Naive thymus-derived CD4-positive, alpha-beta T cell (primary cell): ENCODE results near the gene C22orf42. TPM values are rescaled to one million over a fixed set of nuclear protein-coding genes. Genes with fewer than 3 reads are reported as not detected.

Experiments
- ATAC-seq: fragments of 150-1000 bp; cut with Tn5 transposase; 2 replicates; pipeline ENCODE4 v1.10.0; 2021; ENCODE audit warnings: mild to moderate bottlenecking, moderate library complexity
- CTCF ChIA-PET: fragments of 350-600 bp; sonication (Branson Sonifier 250); formaldehyde crosslinking; loops from one replicate; lab custom pipeline; 2021; ENCODE audit warnings: antibody characterized with exemption; lab: Charles Lee
- POLR2A ChIA-PET: fragments of 350-600 bp; sonication (Branson Sonifier 250); formaldehyde crosslinking; loops from one replicate; lab custom pipeline; 2021; ENCODE audit warnings: antibody characterized with exemption, inconsistent platforms; lab: Charles Lee
- DNase-seq, 9 donors: peaks; one replicate each; pipeline versions ENCODE4 v3.0.0 to v3.0.0-alpha.2; 2020 to 2022; ENCODE audit warnings: mixed read lengths in 1 of 9
- H3K27ac ChIP-seq: one replicate; pipeline ENCODE4 v1.7.0; 2013; ENCODE audit warnings: mild to moderate bottlenecking, low read depth, low read length, moderate library complexity
- H3K27me3 ChIP-seq, 2 donors: one replicate each; pipeline ENCODE4 v1.7.0; 2013; ENCODE audit warnings: low read length in 2 of 2, mild to moderate bottlenecking in 2 of 2, moderate library complexity in 2 of 2; ENCODE audit not compliant: control insufficient read depth in 2 of 2, insufficient read depth in 2 of 2
- H3K36me3 ChIP-seq, 3 experiments: 1 replicate in 2 of 3; 2 replicates in 1 of 3; pipeline ENCODE4 v1.7.0; 2013; ENCODE audit warnings: low read length in 3 of 3, mild to moderate bottlenecking in 3 of 3, moderate library complexity in 1 of 3; ENCODE audit not compliant: insufficient read depth in 3 of 3, control insufficient read depth in 2 of 3
- H3K4me1 ChIP-seq, 2 donors: one replicate each; pipeline ENCODE4 v1.7.0; 2013; ENCODE audit warnings: low read length in 2 of 2, mild to moderate bottlenecking in 2 of 2, moderate library complexity in 1 of 2; ENCODE audit not compliant: control insufficient read depth in 2 of 2, insufficient read depth in 2 of 2
- H3K4me3 ChIP-seq: 2 replicates; pipeline ENCODE4 v1.7.0; 2013; ENCODE audit warnings: mild to moderate bottlenecking, low read length
- H3K9me3 ChIP-seq, 3 experiments: 1 replicate in 2 of 3; 2 replicates in 1 of 3; pipeline ENCODE4 v1.7.0; 2013; ENCODE audit warnings: low read length in 3 of 3; ENCODE audit not compliant: control insufficient read depth in 2 of 3
- H3K27ac Mint-ChIP-seq, 9 donors: one replicate each; pipeline ENCODE4 v1.8.0; 2020 to 2022; ENCODE audit warnings: mixed read lengths in 9 of 9, mild to moderate bottlenecking in 8 of 9, moderate library complexity in 5 of 9, inconsistent platforms in 2 of 9
- H3K27me3 Mint-ChIP-seq, 5 donors: one replicate each; pipeline ENCODE4 v1.8.0; 2021 to 2022; ENCODE audit warnings: mixed read lengths in 5 of 5, mild to moderate bottlenecking in 1 of 5
- H3K36me3 Mint-ChIP-seq, 5 donors: one replicate each; pipeline ENCODE4 v1.8.0; 2020 to 2022; ENCODE audit warnings: mixed read lengths in 5 of 5, mild to moderate bottlenecking in 3 of 5, inconsistent platforms in 1 of 5
- H3K4me1 Mint-ChIP-seq, 7 donors: one replicate each; pipeline ENCODE4 v1.8.0; 2020 to 2022; ENCODE audit warnings: mixed read lengths in 7 of 7, mild to moderate bottlenecking in 3 of 7, inconsistent platforms in 1 of 7
- H3K4me3 Mint-ChIP-seq, 10 donors: one replicate each; pipeline ENCODE4 v1.8.0; 2020 to 2022; ENCODE audit warnings: mild to moderate bottlenecking in 10 of 10, mixed read lengths in 10 of 10, moderate library complexity in 6 of 10, inconsistent platforms in 2 of 10
- H3K9me3 Mint-ChIP-seq, 11 donors: one replicate each; pipeline ENCODE4 v1.8.0; 2020 to 2022; ENCODE audit warnings: mixed read lengths in 11 of 11, mild to moderate bottlenecking in 4 of 11, inconsistent platforms in 1 of 11, moderate library complexity in 1 of 11
- intact Hi-C, 2 donors: fragments of 100-400 bp; cut with micrococcal nuclease; formaldehyde crosslinking; loops; one replicate each; pipeline ENCODE4 v1.15.1; 2023
- polyA plus RNA-seq, 2 donors: library from polyadenylated mRNA; unstranded; fragments of 300-500 nt; fragmentation: Illumina TruSeq; gene quantifications; one replicate each; pipeline ENCODE4 v1.2.3, GENCODE V29; 2021
- total RNA-seq, 6 experiments: library from RNA in 5 of 6; stranded (reverse) in 5 of 6; gene quantifications; 1 replicate in 5 of 6; 2 replicates in 1 of 6; pipeline ENCODE4 v1.2.3 and lab custom pipeline; 2021 to 2026

C22orf42 gene, protein sequence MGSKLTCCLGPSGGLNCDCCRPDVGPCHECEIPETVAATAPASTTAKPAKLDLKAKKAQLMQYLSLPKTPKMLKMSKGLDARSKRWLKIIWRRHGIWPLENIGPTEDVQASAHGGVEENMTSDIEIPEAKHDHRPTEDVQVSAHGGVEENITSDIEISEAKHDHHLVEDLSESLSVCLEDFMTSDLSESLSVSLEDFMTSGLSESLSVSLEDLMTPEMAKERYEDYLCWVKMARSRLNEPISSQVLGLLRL
- total RNA-seq, result not detected
- not detected for polyA plus RNA-seq
- total RNA-seq (lab: John Stamatoyannopoulos, UW), result not detected

DNA sequence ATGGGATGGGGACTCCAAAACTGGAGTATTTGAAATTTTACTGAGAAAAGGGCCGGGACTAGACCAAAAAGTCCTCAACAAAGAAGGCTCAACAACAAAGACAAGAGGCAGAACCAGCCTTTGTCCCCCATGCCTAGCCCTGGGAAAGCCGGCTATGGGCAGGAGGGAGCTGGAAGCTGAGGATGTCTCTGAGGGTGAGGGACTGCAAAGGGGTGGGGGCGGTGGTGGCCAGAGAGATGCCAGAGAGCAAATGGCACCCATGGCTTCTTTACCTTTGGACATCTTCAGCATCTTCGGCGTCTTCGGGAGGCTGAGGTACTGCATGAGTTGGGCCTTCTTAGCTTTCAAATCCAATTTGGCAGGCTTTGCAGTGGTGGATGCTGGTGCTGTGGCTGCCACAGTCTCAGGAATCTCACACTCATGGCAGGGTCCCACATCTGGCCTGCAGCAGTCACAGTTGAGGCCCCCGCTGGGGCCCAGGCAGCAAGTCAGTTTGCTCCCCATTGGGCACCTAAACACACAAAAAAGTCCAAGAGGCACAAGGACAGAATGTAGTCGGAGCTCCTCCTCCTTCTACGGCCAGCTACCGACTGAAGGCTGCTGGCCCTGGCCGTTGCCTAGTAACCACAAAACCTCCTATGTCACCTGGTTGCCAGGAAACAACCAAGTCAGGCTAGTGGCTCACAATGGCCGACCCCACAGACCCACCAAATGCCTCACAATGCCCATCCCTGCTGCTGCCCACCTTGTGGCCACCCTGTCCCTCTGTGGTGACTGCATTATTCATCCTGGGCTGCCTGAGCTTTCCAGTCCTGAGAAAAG lies at the start of gene C22orf42:
Gene C22orf42, minus strand, starts transcription at position 592 of the 822 bp plus-strand sequence. Its CDS starts 88 bp downstream, at position 504.
- Histone ChIP-seq H3K36me3 (no peaks in the 10 kb centered on the region), H3K27me3 (no peaks in the 10 kb centered on the region), H3K4me1 (no peaks in the 10 kb centered on the region), H3K27ac (no peak within 1 kb of the TSS), H3K4me3 (no peak within 1 kb of the TSS), H3K9me3 (no peaks in the 10 kb centered on the region)
- Mint-ChIP-seq H3K27me3 (peaks cover 3 to 34% (median 5%) of the 10 kb centered on the region in 5 donors), H3K27ac (no peak within 1 kb of the TSS), H3K9me3 (no peaks in the 10 kb centered on the region), H3K36me3 (no peaks in the 10 kb centered on the region), H3K4me3 (no peak within 1 kb of the TSS), H3K4me1 (peaks cover 0 to 8% (median 2%) of the 10 kb centered on the region in 7 donors)
- DNase-seq (no peak), ATAC-seq (no peak)
- ChIA-PET CTCF (interaction anchor here (0.6 kb wide), 1 partner anchor 833 kb away, joined by 3 read pairs; no protein-coding TSS in a partner anchor), POLR2A (no interaction called here)
- intact Hi-C loops, result no loop called here

DNA sequence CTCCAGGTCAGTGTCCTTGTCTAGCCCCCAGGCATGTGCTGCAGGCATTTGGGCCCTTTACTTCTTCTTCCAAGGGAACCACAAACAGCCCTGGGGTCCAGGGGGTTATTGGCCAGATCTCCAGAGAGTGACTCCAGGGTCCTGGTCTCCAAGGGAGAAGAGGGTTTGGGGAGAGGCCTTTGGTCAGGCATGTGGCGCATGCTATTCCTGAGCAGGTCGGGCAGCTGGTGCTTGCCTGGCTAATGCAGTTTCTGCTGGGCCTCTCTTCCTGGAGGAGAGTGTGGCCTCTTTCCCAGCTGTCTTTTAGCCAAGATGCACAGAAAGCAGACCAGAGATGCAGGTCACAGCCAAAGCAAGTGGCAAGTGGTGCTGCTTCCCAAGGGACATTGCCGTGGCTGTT lies 49.6 kb upstream of the C22orf42 start:
- H3K4me1 ChIP-seq, result peaks cover 0 to 3% of the 10 kb centered on the region in 2 donors
- peaks cover 0 to 20% (median 6%) of the 10 kb centered on the region in 5 donors for H3K27me3 Mint-ChIP-seq
- CTCF ChIA-PET, result no interaction called here

DNA sequence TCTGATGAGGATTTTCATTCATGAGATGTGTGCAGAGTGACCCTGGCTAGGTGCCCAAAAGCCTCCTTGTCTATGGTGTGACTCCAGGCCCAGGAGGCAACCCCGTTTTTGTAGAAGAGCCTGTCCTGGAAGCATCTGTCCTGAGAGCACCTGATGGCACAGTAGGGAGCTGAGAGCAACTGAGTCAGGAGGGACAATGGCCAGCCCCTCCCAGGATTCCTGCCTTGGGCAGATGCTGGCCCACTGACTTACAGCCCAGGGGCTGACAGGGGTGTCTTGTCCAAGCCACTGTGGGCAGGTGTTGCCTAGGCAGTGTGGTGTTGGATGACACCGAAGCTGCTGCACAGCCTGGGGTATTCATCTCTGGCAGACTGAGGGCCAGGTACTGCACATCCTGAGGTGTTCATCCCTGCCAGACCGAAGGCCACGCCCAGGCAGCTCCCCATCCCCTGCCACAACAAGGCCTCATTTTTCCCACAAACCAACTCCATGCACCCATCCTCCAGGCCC lies 48.9 kb upstream of the C22orf42 start:
- Histone ChIP-seq H3K4me3 (no peak overlapping the region), H3K9me3 (no peaks in the 10 kb centered on the region), H3K4me1 (peaks cover 0 to 5% of the 10 kb centered on the region in 2 donors), H3K27ac (no peak overlapping the region), H3K27me3 (no peaks in the 10 kb centered on the region), H3K36me3 (no peaks in the 10 kb centered on the region)
- ATAC-seq (no peak), DNase-seq (no peak)
- POLR2A ChIA-PET, result no interaction called here
- no peak overlapping the region for H3K27ac Mint-ChIP-seq
- H3K4me3 Mint-ChIP-seq, result peak overlapping the region in 1 of 10 donors; percentile 2
- H3K4me1 Mint-ChIP-seq, result peaks cover 6 to 38% (median 24%) of the 10 kb centered on the region in 7 donors
- CTCF ChIA-PET, result interaction anchor here (0.6 kb wide), 1 partner anchor 38 kb away, joined by 4 read pairs; no protein-coding TSS in a partner anchor
- peaks cover 0 to 27% (median 6%) of the 10 kb centered on the region in 5 donors for H3K27me3 Mint-ChIP-seq
- H3K9me3 Mint-ChIP-seq, result no peaks in the 10 kb centered on the region
- peaks cover 0 to 3% (median 0%) of the 10 kb centered on the region in 5 donors for H3K36me3 Mint-ChIP-seq
- intact Hi-C loops, result loop anchor here (1.0 to 10.0 kb wide), 9 partner anchors 66 to 543 kb away; partner anchors contain the start of genes PISD (in 1 of the 2) and RTCB (in 1 of the 2)

More for the DNA sequence above, 49.6 kb upstream of the C22orf42 start:
- Mint-ChIP-seq H3K4me1 (peaks cover 6 to 31% (median 20%) of the 10 kb centered on the region in 7 donors), H3K27ac (no peak overlapping the region), H3K4me3 (no peak overlapping the region), H3K36me3 (peaks cover 0 to 4% (median 0%) of the 10 kb centered on the region in 5 donors), H3K9me3 (no peaks in the 10 kb centered on the region)
- Histone ChIP-seq H3K36me3 (no peaks in the 10 kb centered on the region), H3K9me3 (no peaks in the 10 kb centered on the region), H3K4me3 (no peak overlapping the region), H3K27ac (no peak overlapping the region), H3K27me3 (no peaks in the 10 kb centered on the region)
- no peak for DNase-seq
- ATAC-seq, result no peak
- POLR2A ChIA-PET, result no interaction called here
- intact Hi-C loops, result loop anchor here (5.0 to 10.0 kb wide), 4 partner anchors 66 to 544 kb away; partner anchors contain the start of genes PISD (in 1 of the 2) and RTCB (in 1 of the 2)

DNA sequence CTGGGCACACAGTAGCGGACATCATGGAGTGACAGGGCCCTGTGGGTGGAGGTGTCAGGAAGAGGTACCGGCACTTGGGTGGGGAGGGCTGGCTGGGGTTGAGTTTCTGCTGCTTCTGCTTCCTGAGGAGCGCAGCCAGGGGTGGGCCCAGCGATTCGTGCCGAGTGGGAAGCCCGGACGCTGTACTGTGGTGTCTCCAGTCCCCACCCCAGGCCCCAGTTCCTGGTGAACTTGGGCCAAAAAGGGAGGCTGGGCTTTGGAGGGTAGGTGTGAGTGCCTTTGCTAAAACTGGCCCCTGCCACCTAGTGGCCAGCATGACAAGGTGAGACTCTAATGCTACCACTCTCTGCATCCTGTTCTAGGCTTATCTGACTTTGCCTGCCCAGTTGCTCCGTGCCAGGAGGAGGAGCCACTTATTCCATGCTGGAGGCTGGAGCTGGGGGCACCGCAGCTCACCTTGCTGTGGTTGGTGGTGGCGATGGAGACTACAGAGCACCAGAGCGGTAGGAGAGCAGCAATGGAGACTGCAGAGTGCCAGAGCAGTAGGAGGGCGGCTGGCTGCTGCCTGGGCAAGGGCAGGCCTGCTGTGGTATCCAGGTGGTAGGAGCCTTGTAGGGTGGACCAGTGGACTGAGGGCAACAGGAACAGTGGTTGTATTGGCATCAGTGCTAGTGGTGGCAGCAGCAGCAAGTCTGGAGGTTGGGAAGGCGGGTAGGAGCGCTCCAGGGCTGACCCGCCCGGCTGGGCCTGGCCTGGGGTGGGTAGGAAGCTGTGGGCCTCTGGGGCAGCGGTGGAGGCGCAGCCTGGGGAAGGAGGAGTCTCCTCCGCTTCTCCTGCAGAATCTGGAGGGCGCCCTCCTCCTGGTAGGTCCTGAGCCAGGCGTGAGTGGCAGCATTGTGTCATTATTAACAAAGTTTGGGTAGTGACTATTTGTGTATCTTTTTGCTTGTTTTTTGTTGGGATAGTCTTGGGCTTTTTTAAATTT lies 48.0 kb upstream of the C22orf42 start:
- Histone ChIP-seq H3K4me1 (peaks cover 2 to 12% of the 10 kb centered on the region in 2 donors), H3K27me3 (no peaks in the 10 kb centered on the region), H3K36me3 (no peaks in the 10 kb centered on the region), H3K27ac (no peak overlapping the region), H3K9me3 (no peaks in the 10 kb centered on the region), H3K4me3 (no peak overlapping the region)
- ATAC-seq (peak; percentile 28), DNase-seq (peak in 6 of 9 donors; percentile 22 to 50 (median 32))
- H3K36me3 Mint-ChIP-seq, result no peaks in the 10 kb centered on the region
- H3K9me3 Mint-ChIP-seq, result no peaks in the 10 kb centered on the region
- CTCF ChIA-PET, result interaction anchor here (0.6 kb wide), 1 partner anchor 37 kb away, joined by 4 read pairs; no protein-coding TSS in a partner anchor
- intact Hi-C loops, result loop anchor here (1.0 to 10.0 kb wide), 9 partner anchors 65 to 542 kb away; partner anchors contain the start of genes PISD (in 1 of the 2) and RTCB (in 1 of the 2)
- peak overlapping the region in 7 of 10 donors; percentile 7 to 91 (median 38) for H3K4me3 Mint-ChIP-seq
- H3K27me3 Mint-ChIP-seq, result peaks cover 0 to 22% (median 6%) of the 10 kb centered on the region in 5 donors
- H3K27ac Mint-ChIP-seq, result peak overlapping the region in 2 of 9 donors; percentile 3 to 60
- H3K4me1 Mint-ChIP-seq, result peaks cover 9 to 45% (median 31%) of the 10 kb centered on the region in 7 donors
- POLR2A ChIA-PET, result no interaction called here

DNA sequence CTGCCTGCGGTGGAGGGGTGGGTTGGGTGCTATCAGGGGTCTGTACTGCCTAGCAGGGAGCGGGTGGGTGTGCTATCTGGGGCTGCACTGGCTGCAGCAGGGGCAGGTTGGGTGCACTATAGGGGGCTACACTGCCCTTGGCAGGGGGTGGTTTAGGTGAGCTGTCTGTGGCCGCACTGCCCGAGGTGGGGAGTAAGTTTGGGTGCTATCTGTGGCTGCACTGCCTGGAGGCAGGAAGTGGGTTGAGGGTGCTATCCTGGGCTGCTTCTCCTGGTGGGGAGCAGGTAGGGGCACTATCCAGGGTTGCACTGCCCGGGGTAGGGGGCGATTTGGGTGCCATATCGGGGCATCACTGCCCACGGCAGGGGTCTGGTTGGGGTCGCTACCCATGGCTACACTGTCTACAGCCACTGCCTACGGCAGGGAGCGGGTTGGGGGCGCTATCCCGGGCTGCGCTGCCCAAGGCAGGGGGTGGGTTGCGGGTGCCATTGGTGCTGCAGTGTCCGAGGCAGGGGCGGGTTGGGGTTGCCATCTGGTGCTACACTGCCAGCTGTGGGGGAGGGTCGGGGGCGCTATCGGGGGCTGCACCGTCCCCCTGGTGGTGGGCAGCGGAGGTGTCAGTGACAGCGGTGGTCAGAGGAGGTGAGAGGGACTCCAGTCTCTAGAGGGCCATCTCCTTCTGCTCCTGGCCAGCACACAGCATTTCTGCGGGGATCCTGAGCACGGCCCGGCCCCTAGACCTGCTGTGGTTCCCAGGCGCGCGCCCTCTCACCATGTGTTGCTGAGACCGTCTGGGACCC lies 47.1 kb upstream of the C22orf42 start:
- Mint-ChIP-seq H3K36me3 (no peaks in the 10 kb centered on the region), H3K4me1 (peaks cover 12 to 54% (median 37%) of the 10 kb centered on the region in 7 donors), H3K27me3 (peaks cover 0 to 21% (median 6%) of the 10 kb centered on the region in 5 donors), H3K4me3 (peak overlapping the region in 4 of 10 donors; percentile 38 to 91 (median 87)), H3K27ac (no peak overlapping the region), H3K9me3 (no peaks in the 10 kb centered on the region)
- no peak overlapping the region for H3K4me3 ChIP-seq
- no peaks in the 10 kb centered on the region for H3K9me3 ChIP-seq
- no peak for DNase-seq
- H3K27me3 ChIP-seq, result no peaks in the 10 kb centered on the region
- no peaks in the 10 kb centered on the region for H3K36me3 ChIP-seq
- ChIA-PET POLR2A (no interaction called here), CTCF (no interaction called here)
- intact Hi-C loops, result loop anchor here (2.0 to 10.0 kb wide), 6 partner anchors 64 to 541 kb away; partner anchors contain the start of genes PISD (in 1 of the 2) and RTCB (in 1 of the 2)
- peaks cover 11 to 21% of the 10 kb centered on the region in 2 donors for H3K4me1 ChIP-seq
- H3K27ac ChIP-seq, result no peak overlapping the region
- no peak for ATAC-seq
